Astrocyte (in vitro differentiated cells and primary cell): Measurements from ENCODE around the gene PFKFB4.

ENCODE experiments used
- EZH2 ChIP-seq: IDR thresholded peaks from 2 replicates; pipeline ENCODE4 v1.6.1; 2012; ENCODE audit warnings: mild to moderate bottlenecking, low read length, inconsistent platforms; ENCODE audit not compliant: insufficient read depth
- TF ChIP-seq, protein P1 (sequence below): IDR thresholded peaks from 2 replicates; pipeline ENCODE4 v1.5.1; 2011; ENCODE audit warnings: low read depth, mild to moderate bottlenecking, inconsistent platforms, low read length, moderate library complexity; ENCODE audit not compliant: insufficient read depth

DNA sequence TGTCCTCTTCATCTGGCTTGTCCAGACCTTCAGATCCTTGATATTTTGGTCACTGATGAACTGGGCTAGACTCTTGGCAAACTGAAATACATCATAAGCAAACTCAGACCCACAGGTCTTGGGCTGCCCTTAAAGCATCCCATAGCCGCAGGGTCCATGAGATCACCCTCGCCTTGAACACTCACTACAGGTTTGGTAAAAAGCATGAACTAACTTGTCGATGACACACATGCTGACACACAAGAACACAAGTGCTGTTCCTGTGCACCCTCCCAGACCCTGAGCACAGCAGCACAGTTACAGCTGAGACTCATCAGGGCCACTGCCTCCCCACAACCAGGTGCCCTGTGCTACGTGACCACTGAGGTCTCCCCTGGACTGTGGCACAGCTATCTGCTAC is 21.0 kb downstream of the PFKFB4 start:
- TF ChIP-seq, protein P1, sequence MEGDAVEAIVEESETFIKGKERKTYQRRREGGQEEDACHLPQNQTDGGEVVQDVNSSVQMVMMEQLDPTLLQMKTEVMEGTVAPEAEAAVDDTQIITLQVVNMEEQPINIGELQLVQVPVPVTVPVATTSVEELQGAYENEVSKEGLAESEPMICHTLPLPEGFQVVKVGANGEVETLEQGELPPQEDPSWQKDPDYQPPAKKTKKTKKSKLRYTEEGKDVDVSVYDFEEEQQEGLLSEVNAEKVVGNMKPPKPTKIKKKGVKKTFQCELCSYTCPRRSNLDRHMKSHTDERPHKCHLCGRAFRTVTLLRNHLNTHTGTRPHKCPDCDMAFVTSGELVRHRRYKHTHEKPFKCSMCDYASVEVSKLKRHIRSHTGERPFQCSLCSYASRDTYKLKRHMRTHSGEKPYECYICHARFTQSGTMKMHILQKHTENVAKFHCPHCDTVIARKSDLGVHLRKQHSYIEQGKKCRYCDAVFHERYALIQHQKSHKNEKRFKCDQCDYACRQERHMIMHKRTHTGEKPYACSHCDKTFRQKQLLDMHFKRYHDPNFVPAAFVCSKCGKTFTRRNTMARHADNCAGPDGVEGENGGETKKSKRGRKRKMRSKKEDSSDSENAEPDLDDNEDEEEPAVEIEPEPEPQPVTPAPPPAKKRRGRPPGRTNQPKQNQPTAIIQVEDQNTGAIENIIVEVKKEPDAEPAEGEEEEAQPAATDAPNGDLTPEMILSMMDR: no peak
- TF ChIP-seq EZH2: no peak
